ENCODE data around the gene PAXX.

The PAXX gene

DNA sequence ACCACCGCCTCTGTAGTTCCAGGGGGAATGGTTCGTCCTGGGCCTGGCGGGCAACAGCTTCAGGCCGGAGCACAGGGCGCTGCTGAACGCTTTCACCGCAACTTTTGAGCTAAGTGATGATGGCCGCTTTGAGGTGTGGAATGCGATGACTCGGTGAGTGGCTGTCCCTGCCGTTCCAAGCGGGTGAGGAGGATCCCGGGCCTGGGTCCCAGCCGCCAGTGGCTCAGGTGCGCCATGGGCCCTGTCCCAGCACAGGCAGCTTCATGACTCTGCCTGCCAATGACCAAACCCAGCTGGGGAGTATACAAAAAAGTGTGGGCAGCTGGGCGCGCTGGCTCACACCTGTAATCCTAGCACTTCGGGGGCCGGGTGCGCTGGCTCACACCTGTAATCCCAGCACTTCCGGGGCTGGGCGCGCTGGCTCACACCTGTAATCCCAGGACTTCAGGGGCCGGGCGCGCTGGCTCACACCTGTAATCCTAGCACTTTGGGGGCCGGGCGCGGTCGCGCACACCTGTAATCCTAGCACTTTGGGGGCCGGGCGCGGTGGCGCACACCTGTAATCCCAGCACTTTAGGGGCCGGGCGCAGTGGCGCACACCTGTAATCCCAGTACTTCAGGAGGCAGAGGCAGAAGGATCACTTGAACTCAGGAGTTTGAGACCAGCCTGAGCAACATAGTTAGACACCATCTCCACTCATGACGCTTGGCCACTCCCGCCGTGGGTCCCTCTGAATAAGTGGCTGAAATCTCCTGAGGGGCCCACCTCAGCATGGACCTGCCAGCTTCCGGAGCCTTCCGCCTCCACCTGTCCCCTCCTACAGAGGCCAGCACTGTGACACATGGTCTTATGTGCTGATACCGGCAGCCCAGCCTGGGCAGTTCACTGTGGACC is 39.1 kb upstream of the PAXX start:
- DNase-seq (ENCODE audit: low spot score), result no peak

DNA sequence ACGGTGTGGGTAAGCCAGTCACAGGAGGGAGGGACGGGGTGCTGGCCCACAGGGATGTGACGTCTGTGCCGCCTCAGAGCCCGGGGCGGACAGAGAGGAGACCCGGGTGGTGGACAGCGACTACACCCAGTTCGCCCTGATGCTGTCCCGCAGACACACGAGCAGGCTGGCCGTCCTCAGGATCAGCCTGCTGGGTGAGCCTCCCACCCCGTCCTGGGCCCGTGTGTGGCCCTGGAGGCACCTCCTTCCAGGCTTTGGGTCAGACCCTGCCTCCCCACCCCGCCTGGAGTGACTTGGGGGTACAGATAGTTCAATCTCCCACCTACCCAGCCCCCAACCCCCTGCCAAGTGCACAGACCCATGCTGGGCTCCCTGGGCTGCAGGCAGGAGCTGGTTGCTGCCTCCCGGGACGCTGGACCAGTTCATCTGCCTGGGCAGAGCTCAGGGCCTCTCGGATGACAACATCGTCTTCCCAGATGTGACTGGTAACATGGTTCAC is 38.4 kb upstream of the PAXX start:
- DNase-seq (ENCODE audit: low spot score), result no peak

DNA sequence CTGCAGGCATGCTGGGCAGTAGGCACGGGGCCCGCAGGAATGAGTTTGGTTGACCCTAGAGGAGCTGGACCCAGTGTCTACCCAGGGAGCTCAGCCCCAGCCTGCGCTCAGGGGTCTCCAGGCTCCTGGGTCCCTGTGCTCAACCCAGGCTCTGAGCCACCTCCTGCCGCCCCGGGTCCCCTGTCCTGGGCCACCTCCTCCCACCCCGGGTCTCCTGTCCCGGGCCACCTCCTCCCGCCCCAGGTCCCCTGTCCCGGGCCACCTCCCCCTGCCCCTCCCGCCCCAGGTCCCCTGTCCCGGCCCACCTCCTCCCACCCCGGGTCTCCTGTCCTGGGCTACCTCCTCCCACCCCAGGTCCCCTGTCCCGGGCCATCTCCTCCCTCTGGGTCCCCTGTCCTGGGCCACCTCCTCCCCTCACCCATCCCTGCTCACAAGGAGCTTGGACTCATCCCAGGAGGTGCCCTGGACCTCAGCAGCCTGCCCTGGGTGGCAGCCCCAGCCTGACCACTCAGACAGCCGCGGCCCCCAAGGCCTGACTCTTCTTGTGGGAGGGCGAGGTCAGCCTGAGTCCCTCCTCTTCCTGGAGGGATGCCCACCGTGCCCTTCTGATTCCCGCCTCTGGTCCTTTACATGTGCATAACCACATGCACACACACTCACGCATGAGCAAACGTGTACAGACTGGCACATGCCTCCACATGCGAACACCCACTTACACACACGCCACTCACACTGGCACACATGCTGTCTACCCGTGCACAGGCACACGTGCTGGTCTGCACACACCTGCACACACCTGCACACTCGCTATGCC is 37.7 kb upstream of the PAXX start:
- DNase-seq (ENCODE audit: low spot score), result no peak

DNA sequence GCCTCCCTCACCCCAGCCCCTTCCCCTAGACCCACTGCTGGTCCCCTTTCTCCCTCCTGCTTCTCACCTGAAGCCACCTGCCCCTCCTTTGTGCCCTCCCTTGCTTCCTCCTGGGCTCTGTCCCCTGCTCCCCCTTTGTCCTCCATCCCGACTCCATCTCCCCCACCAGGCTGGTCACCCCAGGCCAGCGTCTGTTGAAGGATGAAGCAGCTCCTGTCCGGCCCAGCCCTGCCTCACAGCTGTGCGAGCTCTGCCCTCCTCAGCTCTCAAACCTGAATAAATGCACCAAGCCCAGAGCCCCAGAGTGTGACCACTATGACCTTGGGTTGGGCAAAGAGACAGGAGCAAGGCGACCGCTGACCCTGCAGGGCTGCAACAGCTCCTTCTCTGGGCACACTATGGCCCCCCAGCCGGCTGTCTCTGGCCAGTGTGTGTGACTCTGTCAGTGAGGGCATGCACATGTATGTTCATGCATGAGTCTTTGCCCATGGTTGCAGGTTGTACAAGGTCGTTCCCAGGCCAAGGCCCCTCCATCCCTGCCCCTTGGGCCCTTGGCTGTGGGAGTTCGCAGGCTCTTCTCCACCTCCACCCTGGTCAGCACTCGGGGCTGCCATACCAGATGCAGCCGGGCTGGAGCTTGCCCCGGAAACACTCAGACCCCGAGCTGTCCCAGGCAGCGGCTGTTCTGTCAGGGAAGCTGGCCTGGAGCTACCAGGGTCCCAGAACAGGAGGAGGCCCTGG is 36.9 kb upstream of the PAXX start:
- no peak for DNase-seq (ENCODE audit: low spot score)

DNA sequence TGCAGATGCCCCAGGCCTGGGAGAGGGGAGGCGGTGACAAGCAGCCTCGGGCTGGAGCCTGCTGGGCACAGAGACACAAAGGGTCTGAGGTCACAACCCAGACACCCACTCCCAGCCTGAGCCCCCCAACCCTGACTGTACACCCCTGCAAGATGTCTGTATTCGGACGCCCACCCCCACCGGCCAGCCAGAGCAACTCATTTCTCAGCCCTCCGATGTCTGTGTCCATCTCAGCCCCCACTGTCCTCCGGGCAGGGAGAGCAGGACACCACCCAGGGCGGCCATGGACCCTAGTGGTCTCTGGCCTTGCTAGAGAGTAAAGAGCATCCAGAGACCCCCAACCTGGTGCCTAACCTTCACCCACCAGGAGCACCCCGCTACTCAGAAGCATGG is 36.3 kb upstream of the PAXX start:
- DNase-seq (ENCODE audit: low spot score), result no peak

DNA sequence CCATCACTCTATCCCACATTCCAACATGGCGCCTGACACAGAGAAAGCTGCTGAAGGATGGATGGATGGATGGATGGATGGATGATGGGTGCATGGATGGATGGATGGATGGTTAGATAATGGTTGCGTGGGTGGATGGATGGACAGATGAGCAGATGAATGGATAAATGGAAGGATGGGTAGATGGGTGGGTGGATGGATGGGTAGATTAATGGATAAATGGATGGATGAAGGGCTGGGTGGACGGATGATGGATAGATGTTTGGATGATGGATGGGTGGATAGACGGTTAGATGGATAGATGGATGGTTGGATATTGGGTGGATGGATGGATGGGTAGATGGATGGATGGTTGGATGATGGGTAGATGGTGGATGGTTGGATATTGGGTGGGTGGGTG is 35.6 kb upstream of the PAXX start:
- DNase-seq (ENCODE audit: low spot score), result no peak

DNA sequence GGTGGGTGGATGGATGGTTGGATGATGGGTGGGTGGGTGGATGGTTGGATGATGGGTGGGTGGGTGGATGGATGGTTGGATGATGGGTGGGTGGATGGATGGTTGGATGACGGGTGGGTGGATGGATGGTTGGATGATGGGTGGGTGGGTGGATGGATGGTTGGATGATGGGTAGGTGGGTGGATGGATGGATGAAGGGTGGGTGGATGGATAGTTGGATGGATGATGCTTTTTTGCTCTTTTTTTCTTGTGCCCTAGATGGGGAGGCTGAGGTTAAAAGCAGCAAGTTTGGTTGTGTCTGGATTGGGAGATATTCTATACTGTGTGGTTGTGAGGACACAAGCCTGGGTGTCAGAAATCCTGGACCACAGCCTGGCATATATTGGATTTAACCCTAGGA is 34.8 kb upstream of the PAXX start:
- no peak for DNase-seq (ENCODE audit: low spot score)

DNA sequence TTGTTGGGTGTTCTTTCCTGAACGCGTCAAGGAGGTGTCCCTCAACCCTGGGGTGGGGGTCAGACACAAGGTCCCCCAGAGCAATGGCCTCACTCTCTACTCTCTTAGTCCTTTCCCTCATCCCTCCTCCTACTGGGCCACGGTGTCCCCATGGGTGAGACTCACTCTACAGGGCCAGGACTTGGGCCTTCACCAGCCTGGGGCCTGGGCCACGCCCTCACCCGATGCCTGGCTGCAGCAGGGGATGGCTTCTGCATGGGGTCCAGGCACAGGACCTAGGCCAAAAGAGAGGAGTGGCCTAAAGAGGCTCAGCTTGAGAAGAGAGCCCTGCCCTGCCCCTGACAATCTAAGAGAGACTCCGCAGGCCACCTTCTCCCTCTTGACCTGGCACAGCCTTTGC is 34.3 kb upstream of the PAXX start:
- DNase-seq (ENCODE audit: low spot score), result no peak

DNA sequence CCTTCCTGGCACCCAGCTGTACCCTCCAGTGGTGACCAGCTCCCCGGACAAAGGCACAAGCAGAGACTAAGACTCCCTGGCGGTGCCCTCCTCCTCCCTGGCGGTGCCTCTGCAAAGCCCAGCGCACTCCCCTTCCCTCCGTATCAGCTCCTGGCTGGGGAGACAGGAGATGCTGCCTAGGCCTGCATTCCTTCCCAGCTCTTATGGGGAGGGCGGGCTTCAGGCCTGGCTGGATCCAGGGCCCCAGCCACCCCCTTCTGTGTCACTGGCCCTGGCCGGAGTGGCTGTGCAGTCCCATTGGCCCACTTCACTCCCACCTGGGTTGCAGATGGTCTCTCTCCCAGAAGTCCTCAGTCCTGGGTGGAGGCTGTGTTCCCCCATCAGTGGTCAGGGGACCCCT is 33.7 kb upstream of the PAXX start:
- no peak for DNase-seq (ENCODE audit: low spot score)

DNA sequence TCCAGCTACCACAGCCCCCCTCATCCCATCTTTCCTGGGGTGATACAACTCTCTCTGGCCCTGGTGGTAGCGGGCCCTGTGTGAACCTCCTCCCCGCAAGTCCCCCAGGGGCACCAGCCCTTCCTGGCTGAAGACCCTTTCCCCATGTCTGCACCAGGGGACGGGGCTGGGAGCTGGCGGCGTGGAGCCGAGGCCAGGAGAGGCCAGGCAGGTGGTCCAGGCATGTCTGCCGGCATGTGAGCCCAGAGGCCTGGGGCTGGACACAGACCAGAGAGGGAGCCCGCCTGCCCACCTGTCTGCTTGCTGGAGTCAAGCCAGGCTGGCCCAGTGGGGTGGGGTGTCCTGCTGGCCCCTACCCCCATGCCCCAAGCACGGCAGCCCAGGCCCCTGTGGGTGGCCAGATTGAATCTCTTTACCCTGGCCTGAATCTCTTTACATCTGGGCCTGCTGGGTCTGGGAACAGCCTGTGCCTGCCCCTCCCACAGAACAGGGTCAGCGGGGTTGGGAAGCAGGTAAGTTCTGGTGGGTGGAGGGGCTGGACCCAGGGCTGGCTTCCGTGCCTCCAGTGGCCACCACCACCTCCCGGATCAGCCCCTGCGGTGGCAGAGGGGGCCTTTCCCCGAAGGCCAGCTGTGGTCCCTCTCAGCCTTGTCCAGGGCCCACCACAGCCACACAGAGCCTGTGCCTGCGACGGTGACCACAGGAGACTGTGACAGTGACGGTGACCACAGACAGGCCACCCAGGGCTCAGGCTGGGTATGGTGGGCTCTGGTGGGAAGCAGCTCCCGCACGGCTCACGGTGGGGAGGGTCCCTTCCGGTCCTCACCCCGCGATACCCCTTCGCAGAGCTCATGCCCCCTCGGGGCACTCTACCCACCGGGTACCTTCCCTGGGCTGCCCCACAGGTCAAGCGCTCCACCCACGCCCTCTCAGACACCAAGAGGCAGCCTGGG is 33.0 kb upstream of the PAXX start:
- no peak for DNase-seq (ENCODE audit: low spot score)

DNA sequence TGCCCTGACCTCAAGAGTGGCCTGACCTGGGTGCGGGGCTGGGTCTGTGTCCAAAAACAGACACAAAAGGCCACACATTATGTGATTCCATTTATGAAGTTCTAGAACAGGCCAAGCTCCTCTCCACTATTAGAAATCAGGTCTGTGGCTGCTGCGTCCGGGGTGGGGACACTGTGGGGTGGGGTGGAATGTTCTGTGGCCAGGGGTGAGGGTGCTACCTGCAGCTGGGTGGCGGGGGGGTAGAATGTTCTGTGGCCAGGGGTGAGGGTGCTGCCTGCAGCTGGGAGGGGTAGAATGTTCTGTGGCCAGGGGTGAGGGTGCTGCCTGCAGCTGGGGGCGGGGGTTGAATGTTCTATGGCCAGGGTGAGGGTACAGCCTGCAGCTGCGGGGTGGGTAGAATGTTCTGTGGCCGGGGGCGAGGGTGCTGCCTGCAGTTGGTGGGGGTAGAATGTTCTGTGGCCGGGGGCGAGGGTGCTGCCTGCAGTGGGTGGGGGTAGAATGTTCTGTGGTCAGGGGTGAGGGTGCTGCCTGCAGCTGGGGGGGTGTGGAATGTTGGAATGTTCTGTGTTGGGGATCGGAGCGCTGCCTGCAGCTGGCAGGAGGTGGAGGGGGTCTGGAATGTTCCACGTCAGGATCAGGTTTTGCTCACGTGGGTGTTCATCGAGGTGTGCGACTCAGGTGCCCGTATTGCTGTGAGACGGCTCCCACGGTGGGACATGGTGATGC is 31.8 kb upstream of the PAXX start:
- DNase-seq (ENCODE audit: low spot score), result peak; percentile 37

DNA sequence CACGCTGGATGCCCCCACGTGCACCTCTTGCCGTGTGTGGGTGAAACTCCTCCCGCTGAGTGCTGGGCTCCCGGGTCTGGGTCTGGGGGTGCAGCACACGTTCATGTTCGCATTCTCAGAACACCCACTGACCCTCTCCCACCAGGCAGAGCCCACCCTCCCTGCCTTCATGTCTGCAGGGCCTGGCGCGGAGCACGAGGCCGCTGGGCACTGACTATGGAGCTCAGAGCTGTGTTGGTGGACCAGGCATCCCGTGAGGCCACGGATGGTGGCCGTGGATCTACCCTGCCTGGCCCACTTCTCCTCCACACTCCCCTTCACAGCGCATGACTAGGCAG is 31.3 kb upstream of the PAXX start:
- no peak for DNase-seq (ENCODE audit: low spot score)

DNA sequence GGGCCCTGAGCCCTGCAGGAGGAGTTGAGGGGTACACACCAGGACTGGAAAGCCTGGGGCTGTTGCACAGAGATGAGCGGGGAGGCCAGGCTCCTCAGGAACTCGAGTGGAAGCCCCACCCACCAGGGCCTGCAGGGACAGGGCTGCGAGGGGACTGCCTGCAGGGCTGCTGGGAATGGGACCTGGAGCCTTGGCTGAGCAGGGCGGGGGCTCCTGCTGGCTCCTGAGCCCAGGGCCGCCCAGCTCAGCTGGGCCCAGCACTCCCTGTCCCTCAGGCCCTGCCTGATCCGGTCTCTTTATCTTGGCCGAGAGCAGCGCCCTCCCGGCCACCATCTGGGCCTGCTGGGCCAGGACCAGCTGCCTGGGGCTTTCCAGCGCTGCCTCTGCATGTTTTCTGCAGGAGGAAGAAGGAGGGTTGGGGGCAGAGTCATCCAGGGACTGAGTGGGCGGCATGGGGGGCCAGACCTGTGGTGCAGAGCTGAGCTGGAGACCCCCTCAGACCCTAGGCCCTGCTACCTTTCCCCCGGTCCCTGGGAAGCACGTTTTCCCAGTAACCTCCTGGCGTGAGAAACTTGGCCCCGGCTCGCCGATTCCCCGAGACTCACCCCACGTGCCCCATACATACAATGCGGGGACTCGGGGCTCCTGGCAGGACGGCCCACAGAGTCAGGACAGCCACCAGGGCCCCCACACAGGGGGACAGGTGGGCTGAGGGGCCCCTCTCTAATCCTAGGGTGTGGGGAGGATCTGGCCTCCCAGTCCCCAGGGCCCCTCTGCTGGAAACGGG is 30.8 kb upstream of the PAXX start:
- DNase-seq (ENCODE audit: low spot score), result no peak

DNA sequence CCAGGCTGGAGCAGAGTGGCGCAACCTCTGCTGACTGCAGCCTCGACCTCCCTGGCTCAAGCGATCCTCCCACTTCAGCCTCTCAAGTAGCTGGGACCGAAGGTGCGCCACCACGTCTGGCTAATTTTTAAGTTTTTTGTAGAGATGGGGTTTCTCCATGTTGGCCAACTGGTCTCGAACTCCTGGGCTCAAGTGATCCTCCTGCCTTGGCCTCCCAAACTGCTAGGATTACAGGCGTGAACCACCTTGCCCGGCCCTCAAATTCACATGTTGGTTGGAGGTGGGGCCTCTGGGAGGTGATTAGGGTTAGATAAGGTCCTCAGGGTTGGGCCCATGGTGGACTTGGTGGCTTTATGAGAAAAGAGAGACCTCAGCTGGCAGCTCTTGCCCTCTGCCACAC is 30.1 kb upstream of the PAXX start:
- no peak for DNase-seq (ENCODE audit: low spot score)

DNA sequence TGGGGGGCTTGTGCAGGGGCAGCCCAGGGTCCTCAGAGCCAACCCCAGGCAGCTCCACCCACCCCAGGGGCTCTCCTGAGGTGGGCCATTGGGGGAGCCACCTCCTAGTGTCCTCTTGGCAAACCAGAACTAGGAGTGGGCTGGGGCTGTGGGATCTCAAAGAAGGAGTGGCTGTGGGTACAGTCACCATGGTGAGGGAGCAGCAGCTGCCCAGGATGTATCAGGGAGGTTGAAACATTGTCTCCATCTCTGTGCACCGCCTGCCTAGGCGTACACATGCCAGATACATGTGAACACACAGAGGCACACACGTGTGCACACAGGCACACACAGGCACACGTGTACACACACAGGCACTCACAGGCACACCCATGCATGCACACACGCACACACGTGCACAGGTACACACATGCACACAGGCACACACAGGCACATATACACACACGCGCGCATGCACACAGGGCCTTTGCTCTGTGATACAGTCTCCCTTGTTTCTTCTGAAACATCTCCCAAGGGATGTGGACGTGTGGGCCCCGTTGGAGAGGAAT is 29.4 kb upstream of the PAXX start:
- DNase-seq (ENCODE audit: low spot score), result no peak

DNA sequence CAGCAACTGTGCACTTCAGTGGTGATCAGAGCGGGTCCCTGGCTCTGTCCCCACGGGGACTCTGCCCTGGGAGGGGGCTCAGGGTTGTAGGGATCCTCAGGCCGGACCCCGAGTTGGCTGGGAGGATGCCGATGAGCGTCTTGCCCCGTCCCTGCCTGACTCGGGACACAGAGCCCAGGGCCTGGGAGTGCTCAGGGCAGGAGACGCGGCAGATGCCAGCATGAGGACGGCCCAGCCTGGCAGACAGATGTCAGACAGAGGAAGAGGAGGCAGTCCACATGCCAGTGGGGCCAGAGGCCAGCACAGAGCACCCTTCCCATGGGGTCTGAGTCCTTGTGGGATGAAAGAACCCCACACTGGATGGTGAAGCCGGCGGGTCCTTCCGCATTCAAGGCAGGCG is 28.9 kb upstream of the PAXX start:
- no peak for DNase-seq (ENCODE audit: low spot score)

DNA sequence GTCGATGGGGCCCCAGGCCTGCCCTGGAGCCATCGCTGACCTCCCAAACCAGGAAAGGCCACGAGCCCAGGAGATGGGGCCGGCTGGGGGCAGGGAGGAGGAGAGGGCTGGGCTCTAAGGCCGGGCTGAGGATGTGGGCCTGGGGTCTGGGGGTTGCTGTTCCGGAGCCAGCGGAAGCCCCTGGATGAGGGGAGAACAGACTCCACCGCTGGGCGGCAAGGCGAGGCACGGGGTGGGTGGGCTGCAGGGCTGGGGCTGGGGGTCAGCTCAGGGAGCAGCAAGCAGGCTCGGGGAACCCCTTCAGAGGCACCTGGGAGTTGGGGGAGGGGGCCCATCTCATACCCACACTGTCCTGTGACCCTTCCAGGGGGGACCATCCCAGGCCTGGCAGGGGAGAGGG is 28.5 kb upstream of the PAXX start:
- DNase-seq (ENCODE audit: low spot score), result no peak

DNA sequence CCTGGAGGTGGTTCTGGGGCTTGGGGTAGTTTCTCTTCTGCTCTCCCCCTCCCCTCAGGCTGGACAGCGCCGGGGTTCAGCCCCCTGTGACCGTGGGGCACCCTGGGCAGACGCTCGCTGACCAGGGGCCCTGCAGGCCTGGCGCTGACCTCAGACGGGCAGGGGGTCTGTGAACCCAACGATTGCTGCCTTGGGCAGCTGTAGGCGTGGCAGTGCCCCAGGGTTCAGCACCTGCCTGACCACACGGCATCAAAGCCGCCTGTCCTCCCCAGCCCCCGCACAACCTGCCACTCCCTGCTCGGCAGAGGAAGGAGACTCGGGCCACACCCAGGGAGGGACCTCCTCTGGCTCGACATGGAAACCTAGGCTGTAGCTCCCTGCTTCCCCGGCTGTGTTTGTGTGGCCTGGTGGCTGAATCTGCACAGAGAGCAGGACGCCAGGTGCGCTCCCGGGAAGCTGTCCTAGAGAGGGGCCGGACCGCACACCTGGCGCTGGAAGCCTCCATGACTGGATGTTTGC is 28.0 kb upstream of the PAXX start:
- no peak for DNase-seq (ENCODE audit: low spot score)

DNA sequence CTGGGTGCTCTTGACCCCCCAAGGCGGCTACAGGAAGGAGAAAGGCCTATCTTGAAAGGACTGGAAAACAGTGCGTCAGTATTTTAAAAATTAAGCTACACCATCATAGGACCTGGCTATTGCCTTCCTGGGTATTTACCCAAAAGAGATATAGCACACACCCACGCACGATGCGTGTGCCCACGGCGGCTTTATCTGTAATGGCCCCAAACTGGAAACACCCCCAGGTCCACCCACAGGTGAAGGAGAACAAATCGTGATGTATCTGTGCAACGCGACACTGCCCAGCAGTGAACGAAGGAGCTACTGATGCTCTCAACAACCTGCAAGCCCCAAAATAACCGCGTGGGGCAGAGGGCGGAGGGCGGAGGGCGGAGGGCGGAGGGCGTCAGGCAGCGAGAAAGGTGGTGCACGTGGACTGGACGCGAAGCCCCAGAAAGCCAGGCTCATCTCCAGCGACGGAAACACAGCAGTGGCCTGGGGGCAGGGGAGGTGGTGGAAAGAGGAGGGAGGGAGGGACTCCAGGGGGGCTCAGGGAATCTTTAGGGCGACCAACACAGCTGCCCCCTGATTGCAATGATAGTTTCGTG is 27.3 kb upstream of the PAXX start:
- no peak for DNase-seq (ENCODE audit: low spot score)
